ENCODE measurements around the gene NPS.

NPS gene, protein sequence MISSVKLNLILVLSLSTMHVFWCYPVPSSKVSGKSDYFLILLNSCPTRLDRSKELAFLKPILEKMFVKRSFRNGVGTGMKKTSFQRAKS

DNA sequence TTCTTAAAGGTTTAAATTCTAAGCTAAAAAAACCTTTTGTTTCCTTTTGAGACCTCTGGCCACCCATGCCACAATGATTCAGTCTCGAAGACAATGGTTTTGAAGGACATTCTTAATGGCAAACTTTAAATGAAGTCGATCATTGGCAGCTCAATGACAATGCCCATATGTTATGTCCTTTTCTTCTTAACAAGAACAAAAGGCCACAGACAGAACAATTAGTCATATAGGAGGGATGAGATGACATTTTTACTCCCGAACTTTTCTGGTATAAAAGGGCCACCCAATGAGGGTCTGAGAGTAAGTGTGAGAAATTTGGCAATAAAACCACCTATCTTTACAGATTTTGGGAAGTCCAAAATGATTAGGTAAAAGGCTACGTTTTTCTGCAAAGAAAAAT is at the start of gene NPS:
TSS of gene NPS (plus strand) at position 301 of the 400 bp plus-strand sequence. CDS start at position 361, 60 bp downstream.
- no peak for DNase-seq (ENCODE audit: low read depth)

DNA sequence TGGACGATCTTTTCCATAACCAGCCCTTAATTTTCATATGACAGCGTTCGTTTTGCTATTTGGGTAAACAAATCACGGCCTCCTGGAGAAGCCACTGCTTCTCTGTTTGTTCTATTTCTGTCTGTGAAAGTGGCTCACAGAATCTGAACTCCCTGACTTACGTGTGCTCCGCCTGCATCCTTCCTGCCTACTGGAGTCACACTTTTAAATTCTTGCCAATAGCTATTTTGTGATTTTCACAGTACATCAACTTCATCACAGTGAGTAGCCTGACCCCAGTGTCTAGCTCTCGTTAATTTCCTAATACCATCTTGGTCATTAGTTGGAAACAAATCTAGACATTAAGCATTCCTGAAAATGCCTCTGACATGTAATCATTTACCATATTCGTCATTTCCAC is 49.0 kb upstream of the NPS start:
- no peak for DNase-seq (ENCODE audit: low read depth)

DNA sequence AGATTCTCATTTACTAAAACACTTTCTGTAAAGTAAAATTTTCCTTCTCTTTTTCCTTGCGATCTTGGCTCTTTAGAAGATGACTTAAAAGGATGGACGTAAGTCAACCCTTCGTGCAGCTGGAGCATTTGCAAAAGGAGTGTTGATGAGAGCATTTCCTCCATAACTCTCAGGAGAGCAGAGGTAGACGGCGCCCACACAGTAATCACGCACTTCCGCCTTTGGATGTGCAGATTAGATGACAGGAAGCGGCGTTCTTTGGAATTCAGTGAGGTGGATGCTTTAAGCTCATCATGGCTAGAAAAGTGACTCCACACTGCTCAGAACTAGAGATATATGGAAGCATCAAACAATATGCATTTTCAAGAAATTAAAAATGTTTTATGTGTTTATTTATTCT is 43.0 kb upstream of the NPS start:
- no peak for DNase-seq (ENCODE audit: low read depth)

DNA sequence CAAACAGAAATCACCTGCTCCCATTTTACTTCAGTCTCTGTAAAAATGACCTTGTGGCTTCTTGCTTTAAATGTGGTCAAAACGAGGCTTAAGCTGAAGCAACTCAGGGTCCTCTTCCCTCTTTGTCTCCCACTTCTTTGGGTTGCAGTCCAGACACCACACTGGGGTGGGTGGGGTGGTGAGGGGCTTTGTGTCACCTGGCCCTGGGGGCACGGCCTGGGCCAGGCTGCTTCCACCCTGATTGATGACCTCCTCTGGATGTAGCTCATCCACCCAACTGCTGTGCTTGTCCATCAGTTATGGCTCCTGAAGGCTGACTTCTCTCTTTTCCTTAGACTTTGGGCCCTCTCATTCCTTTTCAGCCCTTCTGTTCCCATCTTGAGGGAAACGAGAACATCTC is 26.8 kb upstream of the NPS start:
- DNase-seq (ENCODE audit: low read depth) = no peak

DNA sequence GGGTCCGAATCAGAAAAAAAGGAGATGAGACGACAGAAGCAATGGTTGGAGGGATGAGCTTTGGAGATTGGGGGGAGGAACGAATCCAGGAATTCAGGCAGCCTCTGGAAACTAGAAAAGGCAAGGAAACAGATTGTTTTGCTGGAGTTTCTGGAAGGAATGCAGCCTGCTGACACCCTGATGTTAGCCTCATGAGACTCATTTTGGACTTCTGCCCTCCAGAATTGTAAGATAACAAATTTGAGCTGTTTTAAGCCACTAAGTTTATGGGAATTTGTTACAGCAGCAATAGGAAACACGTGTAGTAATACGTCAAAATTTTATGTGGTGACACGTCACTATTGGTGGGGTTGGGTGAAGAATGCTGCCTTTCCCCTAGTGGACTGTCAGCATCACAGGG is 25.6 kb upstream of the NPS start:
- DNase-seq (ENCODE audit: low read depth) = no peak

DNA sequence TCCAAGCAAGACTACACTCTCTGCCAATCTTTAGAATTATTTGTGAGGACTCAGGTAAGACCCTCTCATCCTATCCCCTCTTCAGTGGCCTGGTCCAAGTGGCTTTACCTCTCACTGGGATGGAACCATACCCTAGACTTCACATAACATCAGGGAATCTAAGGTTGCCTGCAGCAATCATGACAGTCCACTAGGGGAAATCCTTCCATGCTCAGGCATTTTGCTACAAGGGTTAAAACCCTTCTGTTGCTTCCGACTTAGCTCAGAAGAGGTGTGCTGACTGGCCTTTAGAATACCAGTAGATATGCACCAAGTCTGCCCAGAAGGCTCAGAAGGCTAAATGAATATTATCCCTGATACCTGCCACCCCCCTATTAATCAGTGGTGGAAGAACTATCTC is 24.9 kb upstream of the NPS start:
- no peak for DNase-seq (ENCODE audit: low read depth)

DNA sequence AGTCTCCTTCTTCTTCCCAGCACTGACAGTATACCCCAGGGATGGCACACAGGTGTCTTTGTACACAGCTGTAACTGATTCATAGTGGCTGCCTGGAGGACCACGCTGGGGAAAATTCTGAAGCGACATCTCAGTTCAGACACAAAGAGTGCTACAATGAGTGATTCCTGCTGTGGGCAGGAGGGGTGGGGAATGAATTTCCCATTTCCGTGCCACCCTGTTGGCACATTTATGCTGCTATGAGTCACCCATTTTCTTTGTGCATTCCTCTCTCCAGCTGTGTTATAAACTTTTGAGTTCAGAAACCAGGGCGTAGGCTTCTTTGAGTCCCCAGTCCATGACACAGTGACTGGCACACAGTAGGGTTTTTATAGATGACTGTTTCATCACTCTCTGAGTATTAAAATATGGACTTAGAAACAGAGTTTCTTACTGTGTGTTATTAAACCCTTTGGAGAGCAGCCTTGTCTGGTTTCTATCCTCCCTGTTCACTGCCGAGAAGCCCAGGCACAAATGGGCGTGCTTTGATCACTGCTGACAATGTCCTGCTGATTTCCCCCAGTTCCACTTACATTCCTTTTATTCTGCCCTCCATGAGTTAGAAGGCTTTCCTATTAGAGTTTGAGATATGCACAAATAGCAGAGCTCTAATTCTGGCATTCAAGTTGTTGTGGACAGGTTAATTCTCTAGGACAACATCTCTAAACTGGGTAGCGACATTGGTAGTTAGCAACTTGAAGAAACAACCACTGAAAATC is 24.0 kb upstream of the NPS start:
- no peak for DNase-seq (ENCODE audit: low read depth)

DNA sequence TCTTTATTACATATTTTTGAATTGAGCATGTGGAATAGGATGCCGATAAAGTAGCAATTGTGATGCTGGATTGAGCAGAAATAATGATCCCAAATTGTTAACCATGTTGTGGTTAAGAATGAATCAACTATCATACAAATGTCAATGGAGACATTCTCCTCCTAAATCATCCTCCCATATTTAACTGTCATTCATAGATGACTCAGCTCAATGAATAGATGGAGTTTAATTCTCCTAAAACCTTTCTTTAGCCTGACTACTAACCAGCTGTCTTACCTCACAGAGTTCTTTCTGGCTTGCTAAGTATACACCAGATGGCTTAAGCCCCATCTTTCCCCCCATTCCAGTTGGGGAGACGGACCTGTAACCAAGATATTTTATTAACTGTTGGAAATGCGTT is 23.4 kb upstream of the NPS start:
- no peak for DNase-seq (ENCODE audit: low read depth)

DNA sequence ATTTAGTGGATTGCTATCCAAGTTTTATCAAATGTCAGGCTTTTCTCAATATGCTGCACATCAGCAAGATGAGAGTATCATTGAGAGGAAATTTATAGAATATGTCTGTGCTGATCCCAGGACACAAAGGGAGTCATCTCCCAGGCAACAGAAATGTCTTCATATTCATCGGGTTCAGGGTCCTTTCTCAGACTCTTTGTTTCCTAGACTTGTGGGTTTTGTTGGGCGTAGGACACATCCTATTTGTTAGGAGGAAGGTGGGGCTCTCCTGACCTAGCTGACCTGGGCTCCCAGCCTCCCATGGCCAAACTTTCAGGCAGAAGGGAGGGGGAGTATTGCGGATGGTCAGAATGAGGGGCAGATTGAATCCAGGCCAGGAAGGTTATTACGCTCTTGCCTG is 22.9 kb upstream of the NPS start:
- no peak for DNase-seq (ENCODE audit: low read depth)

DNA sequence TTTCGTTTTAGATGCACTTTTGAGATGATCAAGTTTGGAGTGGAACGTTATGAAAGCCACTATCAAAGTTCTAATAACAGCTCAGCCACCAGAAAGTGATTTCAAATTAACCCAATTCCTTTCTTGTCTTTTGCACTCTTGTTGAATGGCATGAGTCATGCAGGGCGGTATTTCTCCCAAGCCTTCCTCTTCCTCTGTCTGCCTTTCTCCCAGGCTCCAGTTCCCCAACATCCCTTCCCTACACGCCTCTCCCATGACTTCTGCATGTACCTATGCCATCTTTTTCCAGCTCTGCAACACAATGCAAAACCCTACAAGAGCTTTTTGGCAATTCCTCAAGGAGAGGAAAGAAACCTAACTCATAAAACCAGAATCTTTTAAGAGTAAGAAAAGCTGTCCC is 21.8 kb upstream of the NPS start:
- DNase-seq (ENCODE audit: low read depth) = no peak

DNA sequence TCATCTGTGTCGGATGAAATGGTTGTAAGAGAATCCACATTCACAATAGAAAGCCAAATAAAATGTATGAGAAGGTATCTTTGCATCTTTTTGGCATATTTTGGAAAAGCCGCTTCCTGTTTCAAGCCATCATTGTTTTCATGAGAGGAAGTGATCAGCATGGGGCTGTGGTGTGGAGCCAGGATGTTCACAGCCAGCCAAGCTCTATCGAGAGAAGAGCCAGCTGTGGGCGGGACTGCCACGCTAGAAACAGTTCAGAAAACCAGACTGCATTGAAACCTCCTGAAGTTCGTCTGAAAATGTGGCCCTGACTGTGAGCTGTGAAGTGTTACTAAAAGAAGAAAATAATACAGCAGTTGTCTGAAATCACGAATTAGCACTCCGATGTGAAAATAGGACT is 21.2 kb upstream of the NPS start:
- no peak for DNase-seq (ENCODE audit: low read depth)

DNA sequence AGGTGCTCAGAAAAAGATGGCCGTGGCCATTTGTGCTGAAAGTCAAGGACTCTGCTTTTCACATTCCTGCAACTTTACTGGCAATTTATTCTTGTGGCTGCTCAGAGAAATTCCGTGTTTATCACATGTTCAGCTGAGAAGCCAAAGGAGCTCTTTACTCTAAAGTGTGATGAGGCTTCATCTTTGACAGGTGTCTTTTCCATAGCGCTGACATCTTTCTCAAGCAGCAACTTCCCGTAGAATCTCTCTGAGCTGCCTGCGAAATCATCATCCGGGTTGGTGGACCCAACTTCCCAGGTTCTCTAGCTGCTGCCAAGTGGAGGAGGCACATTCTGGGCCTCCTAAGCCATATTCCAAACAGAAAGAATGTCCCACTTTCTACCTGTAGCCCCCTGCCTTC is 16.9 kb upstream of the NPS start:
- no peak for DNase-seq (ENCODE audit: low read depth)

DNA sequence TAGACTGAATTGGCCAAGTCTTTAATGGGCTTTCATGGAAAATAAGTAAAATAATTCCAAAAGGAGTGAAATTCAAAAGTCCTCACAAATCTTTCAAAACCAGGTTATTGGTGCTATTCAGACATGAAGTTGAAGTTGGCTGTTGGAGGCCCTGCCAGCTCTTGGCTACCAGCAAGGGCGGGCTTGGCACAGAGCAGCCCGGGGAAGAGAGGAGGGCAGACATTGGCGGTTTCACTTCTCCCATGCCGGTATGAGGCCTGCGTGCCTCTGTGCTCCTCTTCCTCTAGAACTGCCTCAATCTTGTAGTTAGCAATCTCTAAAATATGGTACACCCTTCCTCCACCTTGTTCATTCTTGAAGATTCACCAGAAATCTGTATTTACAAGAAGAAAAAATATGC is 16.4 kb upstream of the NPS start:
- DNase-seq (ENCODE audit: low read depth) = no peak

DNA sequence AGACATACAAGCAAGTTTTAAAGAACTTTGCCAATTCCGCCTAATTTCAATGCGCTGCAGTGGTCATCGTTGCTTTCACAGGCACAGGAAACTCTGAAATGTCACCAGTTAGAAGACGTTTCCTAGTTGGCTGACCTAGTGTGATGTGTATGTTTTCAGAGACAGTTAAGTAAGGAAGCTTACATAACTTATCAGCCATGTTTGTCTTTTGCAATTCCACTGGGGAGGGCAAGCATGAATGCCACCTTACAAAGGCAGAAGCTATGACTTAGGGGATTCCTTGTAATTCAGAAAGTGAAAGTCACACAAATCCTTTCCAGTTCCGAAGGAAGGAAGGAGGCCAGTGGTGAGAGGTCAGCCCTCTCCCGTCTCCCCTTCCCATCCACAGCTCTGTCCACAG is 15.0 kb upstream of the NPS start:
- DNase-seq (ENCODE audit: low read depth) = no peak

DNA sequence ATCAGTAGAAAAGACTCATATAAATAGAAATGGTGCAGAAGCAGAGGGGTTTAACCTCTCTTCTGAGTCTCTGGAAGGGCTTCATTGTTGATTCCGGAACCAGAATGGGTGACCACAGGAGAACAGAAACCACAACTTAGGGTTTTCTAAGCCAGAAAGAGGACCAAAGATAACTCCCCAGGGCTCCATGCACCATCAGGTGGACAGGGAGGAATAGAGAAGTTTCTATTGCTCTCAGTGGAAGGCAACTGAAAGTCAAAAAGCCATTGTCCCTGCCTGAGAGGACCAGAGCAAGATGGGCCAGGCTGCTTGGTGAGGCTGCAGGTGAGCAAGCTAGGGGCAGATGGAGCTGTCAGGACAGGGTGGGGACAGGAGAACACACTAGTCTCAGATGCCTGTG is 14.6 kb upstream of the NPS start:
- DNase-seq (ENCODE audit: low read depth) = no peak

DNA sequence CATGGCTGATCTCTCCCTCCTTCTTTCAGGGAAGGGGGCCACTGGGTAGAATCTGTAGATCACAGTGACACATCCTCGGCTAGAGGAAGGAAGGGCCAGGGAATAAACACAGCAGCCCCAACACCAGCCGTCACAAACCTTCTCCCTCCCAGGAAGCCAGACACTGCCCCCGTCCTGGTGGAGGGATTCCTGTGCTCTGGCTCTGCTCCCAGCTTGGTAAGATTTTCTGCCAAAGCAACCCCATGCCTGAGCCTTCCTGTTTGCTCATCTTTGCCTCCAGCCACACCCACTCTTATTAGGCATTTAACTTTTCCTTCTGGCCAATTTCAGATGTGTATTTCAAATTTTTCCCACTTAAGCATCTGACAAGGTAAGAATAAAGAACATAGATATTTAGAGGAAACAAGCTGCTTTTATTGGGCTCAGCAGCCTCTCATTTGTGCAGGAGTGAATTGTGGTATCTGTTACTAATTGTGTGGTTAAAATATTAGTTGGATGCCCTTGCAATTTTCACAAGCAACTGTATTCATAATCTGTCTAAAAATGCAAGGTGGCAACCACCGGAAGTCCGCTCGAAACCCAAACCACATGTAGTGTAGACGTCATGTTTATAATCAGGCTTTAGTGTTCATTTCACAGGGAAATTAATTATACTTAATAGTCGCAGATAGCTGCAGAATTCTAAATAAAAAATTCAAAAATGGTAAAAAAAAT is 13.2 kb upstream of the NPS start:
- no peak for DNase-seq (ENCODE audit: low read depth)

DNA sequence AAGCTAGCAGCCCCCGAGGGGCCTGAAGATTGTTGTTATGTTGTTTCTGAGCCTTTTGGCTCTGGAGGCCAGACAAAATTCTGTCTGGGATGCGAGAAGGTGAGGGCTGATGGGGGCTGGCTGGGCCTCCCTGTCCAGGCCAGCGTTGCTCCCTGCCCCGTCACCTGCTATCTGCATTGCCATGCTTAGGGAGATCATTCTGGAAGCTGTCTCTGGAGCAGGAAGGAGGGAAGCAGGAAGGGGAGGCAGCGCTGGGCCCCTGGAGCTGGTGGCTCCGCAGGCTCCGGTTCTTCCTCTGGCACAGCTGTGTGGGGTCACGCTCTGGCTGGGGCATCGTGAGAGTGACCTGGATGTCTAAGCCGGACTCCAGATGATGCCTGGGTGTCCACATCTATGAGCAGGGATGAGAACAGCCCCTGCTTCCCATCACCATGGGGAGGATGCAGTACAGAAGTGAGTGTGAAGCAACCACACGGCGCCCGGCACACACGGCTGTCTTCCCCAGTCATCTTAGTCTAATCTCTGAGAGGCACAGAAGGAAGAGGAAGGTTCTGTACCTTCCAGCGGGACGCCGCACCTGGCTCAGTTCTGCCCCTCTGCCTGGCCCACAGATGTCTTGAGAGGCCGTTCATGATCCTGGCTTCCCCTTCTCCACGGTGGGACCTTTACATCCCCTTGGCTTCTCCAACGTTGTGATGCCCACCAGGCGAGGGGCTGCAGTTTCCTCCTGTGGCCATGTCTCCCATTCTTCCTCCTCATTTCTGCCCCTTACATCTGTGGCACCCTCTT is 11.9 kb upstream of the NPS start:
- DNase-seq (ENCODE audit: low read depth) = no peak

DNA sequence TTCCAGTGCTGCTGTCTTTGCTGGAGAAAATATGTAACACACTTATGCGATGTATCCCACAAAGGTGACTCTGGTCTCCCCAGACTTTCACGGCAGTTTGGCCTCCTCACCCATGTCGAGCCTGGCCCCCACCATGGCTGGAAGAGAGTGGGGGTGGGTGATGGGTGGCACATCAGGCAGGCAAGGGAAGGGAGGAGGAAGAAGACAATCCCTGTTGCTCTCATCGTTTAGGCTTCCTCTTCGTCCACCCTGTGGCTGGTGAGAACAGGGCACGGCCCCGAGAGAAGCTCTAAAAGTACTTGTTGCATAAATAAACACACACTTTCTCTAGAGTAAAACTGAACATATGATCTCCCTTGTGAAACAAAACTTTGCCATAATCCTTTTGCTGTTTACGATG is 11.2 kb upstream of the NPS start:
- DNase-seq (ENCODE audit: low read depth) = no peak

DNA sequence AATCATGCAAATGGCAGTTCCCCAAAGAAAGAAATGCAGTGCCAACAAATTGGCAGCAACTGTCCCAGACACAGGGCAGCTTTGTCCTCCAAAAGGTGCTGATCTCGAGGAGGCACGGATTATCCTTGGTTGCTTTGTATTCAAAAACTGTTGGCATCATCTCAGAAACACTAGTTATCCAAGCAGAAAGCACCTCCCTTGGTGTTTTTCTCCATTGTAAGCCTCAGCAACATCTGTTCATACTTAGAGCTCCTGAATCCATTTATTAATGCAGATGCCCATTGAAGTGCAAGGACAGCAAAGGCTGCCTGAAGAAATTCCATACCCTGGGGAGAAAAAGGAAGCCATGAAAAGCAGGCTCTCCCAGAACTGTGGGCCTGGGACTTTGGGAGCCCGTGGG is 1.1 kb upstream of the NPS start:
- DNase-seq (ENCODE audit: low read depth) = no peak

DNA sequence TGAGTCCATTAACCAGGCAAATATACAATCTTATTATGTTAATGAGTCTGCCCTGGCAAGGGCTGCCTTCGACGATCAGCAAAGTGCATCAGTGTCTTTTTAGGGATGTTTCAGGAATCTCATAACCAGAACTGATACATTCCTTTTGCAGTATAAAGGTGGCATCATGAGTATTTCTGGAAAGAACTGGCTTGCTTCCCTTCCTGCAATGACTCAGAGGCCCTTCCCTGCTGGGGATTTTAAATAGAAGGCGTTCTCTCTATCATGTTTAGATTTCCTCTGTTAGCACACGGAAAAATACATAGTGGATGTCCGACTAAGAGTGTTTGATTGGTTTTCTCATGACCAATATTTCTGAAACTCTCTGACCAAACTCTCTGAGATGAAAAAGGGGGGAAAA is 1.8 kb downstream of the NPS start:
- DNase-seq (ENCODE audit: low read depth) = no peak

DNA sequence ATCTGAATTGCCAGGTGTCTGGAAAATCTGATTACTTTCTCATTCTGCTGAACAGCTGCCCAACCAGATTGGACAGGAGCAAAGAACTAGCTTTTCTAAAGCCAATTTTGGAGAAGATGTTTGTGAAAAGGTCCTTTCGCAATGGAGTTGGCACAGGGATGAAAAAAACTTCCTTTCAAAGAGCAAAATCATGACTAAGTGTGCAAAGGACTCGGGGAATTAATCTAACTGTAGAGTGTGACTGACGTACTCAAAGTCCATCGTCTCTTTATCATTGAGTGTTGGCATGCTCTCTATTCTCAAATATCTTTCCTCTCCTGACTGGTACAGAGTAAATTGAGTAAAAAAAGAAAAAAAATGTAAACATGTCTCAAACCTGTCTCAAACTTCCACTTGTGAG is 3.3 kb downstream of the NPS start:
- no peak for DNase-seq (ENCODE audit: low read depth)

DNA sequence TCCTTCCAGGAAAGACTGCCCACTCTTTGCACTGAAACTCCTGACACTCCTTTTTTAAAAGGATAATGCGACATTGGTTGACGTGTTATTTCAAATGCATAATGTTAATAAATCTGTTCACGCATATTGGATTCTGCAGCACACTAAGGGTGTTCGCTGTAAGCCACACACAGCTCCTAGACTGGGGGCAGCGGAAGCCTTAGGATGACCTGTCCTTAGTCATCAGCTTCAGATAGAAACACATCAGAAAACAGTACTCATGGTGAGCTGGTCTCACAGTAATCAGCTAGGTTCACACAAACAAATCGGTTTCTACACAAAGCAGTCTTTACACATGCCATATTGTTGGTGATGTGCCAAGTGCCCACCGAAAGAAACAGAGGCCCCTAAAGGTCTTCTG is 4.3 kb downstream of the NPS start:
- DNase-seq (ENCODE audit: low read depth) = no peak

DNA sequence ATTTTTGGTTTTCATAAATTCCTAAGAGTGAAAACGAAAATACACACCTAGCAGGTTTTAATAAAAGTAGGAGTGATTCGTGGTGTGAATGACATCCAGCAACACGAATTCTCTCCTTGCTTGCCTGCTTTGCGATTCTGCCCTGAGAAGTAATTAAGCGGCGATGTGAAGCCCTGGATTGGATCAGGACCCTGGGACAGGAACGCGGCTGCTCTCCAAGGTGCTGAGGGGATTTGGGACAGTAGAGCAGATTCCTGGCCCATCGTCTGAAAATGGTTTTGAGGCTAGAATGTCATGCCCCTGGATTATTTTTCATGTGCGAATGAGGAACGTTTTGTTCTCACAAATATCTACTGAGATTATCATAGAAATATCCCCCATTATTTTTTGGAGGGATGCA is 7.8 kb downstream of the NPS start:
- no peak for DNase-seq (ENCODE audit: low read depth)
